Measurements from ENCODE around the gene PPM1E. TPM values are rescaled to one million over a fixed set of nuclear protein-coding genes. Genes with fewer than 3 reads are reported as not detected.

PPM1E gene
- total RNA-seq, 1 experiment from 2014 or later = 2.9 TPM

DNA sequence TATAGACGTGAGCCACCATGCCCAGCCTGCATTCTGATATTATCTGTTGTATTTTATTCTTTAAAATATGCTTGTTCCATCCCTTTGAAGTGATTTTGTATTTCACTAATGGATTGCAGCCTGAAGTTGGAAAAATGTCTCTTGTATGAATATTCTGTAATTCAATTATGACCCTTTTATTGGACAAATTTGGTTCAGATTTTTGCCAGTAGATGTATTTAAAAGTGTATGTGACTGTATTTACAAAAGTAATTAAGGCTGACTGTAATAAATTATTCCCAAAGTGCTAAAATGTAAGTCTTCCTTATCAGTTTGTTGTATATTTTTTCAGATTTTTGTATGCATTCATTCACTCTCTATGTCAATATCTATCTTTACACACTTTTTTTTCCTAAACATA lies 23.8 kb downstream of the PPM1E start:
- ChIA-PET POLR2A (no interaction called here), CTCF (no interaction called here)
- H3K4me3 ChIP-seq (ENCODE audit: low read depth in 2 of 2, low read length in 2 of 2) = no peak overlapping the region
- no peaks in the 10 kb centered on the region for H3K4me1 ChIP-seq (ENCODE audit: control insufficient read depth, insufficient read depth, low read length)
- no peaks in the 10 kb centered on the region for H3K27me3 ChIP-seq (ENCODE audit: control insufficient read depth, insufficient read depth, low read length)
- BruUV-seq (replicated peaks) = no TSS peak
- H3K9me3 ChIP-seq (ENCODE audit: control insufficient read depth, insufficient read depth, low read depth, low read length) = no peaks in the 10 kb centered on the region
- DNase-seq (ENCODE audit: low read depth, low spot score) (no peak), ATAC-seq (no peak)
- H3K36me3 ChIP-seq (ENCODE audit: control insufficient read depth, insufficient read depth, low read length) = no peaks in the 10 kb centered on the region
- TF ChIP-seq TCF7L2 (IDR thresholded peaks at IDR 0.05; ENCODE audit: low read depth, low read length) (no peak), POLR2AphosphoS5 (IDR thresholded peaks at IDR 0.05; ENCODE audit: low read depth, low read length) (no peak), CTCF (IDR thresholded peaks at IDR 0.05) (no peak), SIN3A (IDR thresholded peaks at IDR 0.05; ENCODE audit: borderline replicate concordance, insufficient read depth, low read depth, low read length) (no peak)
- TF ChIP-seq, protein P1, sequence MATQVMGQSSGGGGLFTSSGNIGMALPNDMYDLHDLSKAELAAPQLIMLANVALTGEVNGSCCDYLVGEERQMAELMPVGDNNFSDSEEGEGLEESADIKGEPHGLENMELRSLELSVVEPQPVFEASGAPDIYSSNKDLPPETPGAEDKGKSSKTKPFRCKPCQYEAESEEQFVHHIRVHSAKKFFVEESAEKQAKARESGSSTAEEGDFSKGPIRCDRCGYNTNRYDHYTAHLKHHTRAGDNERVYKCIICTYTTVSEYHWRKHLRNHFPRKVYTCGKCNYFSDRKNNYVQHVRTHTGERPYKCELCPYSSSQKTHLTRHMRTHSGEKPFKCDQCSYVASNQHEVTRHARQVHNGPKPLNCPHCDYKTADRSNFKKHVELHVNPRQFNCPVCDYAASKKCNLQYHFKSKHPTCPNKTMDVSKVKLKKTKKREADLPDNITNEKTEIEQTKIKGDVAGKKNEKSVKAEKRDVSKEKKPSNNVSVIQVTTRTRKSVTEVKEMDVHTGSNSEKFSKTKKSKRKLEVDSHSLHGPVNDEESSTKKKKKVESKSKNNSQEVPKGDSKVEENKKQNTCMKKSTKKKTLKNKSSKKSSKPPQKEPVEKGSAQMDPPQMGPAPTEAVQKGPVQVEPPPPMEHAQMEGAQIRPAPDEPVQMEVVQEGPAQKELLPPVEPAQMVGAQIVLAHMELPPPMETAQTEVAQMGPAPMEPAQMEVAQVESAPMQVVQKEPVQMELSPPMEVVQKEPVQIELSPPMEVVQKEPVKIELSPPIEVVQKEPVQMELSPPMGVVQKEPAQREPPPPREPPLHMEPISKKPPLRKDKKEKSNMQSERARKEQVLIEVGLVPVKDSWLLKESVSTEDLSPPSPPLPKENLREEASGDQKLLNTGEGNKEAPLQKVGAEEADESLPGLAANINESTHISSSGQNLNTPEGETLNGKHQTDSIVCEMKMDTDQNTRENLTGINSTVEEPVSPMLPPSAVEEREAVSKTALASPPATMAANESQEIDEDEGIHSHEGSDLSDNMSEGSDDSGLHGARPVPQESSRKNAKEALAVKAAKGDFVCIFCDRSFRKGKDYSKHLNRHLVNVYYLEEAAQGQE (IDR thresholded peaks at IDR 0.05; ENCODE audit: insufficient read depth in 1 of 2, low read depth in 2 of 2, low read length in 1 of 2) = no peak
- H3K27ac ChIP-seq (ENCODE audit: low read length) = no peak overlapping the region
- in situ Hi-C loops (cut with HindIII; ENCODE audit: low pct_unique_long_range_greater_than_20kb, low sequenced_read_pairs) (no loop called here), intact Hi-C loops (cut with micrococcal nuclease; ENCODE audit: unreplicated experiment) (no loop called here)

DNA sequence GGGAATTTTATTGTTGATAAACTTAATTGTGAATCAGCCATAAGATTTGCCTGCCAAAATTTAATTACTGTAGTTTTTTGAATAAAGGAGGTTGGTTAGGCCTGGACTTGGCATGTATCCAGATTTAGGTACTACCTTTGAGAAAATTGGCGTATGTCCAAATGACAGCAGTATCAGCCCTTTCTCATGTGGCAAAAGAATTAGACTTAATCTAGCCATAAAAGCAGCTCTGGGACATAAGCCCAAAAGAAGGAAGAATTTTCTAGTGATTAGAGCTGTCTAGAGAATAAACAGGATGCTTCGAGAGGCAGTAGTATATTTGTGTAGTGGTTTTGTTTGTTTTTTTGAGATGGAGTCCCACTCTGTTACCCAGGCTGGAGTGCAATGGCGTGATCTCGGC lies 27.7 kb downstream of the PPM1E start:
- H3K4me3 ChIP-seq (ENCODE audit: low read depth in 2 of 2, low read length in 2 of 2) = no peak overlapping the region
- DNase-seq (ENCODE audit: low read depth, low spot score) = no peak
- ChIA-PET CTCF (no interaction called here), POLR2A (no interaction called here)
- BruUV-seq (replicated peaks) = no TSS peak
- no peak for TF ChIP-seq CTCF (IDR thresholded peaks at IDR 0.05)
- no peak for TF ChIP-seq TCF7L2 (IDR thresholded peaks at IDR 0.05; ENCODE audit: low read depth, low read length)
- TF ChIP-seq SIN3A (IDR thresholded peaks at IDR 0.05; ENCODE audit: borderline replicate concordance, insufficient read depth, low read depth, low read length) = no peak
- TF ChIP-seq, protein P1 (IDR thresholded peaks at IDR 0.05; ENCODE audit: insufficient read depth in 1 of 2, low read depth in 2 of 2, low read length in 1 of 2) = no peak
- TF ChIP-seq POLR2AphosphoS5 (IDR thresholded peaks at IDR 0.05; ENCODE audit: low read depth, low read length) = no peak
- no peak overlapping the region for H3K27ac ChIP-seq (ENCODE audit: low read length)
- intact Hi-C loops (cut with micrococcal nuclease; ENCODE audit: unreplicated experiment) = no loop called here
- no peak for ATAC-seq
- in situ Hi-C loops (cut with HindIII; ENCODE audit: low pct_unique_long_range_greater_than_20kb, low sequenced_read_pairs) = no loop called here
- H3K4me1 ChIP-seq (ENCODE audit: control insufficient read depth, insufficient read depth, low read length) = no peaks in the 10 kb centered on the region
- H3K27me3 ChIP-seq (ENCODE audit: control insufficient read depth, insufficient read depth, low read length) = no peaks in the 10 kb centered on the region
- H3K9me3 ChIP-seq (ENCODE audit: control insufficient read depth, insufficient read depth, low read depth, low read length) = no peaks in the 10 kb centered on the region
- H3K36me3 ChIP-seq (ENCODE audit: control insufficient read depth, insufficient read depth, low read length) = no peaks in the 10 kb centered on the region
